Spinal cord (tissue), 10 donors: ENCODE data around the gene ZEB2. TPM values are rescaled to one million over a fixed set of nuclear protein-coding genes. Genes with fewer than 3 reads are reported as not detected.

ENCODE experiments used
- DNase-seq, 6 donors: peaks; one replicate each; pipeline versions ENCODE4 v3.0.0 to v3.0.0-alpha.2; 2013 to 2015; ENCODE audit warnings: low spot score in 6 of 6, low read depth in 4 of 6
- H3K27ac ChIP-seq: one replicate; pipeline ENCODE4 v1.5.1; 2013; ENCODE audit warnings: low read depth, low read length, control low read depth
- H3K27me3 ChIP-seq: one replicate; pipeline ENCODE4 v1.6.1; 2013; ENCODE audit warnings: low read length; ENCODE audit not compliant: control insufficient read depth, insufficient read depth
- H3K36me3 ChIP-seq: one replicate; pipeline ENCODE4 v1.6.1; 2013; ENCODE audit warnings: low read length; ENCODE audit not compliant: control insufficient read depth, insufficient read depth
- H3K4me1 ChIP-seq: one replicate; pipeline ENCODE4 v1.6.1; 2013; ENCODE audit warnings: low read length; ENCODE audit not compliant: control insufficient read depth, insufficient read depth
- H3K4me3 ChIP-seq: one replicate; pipeline ENCODE4 v1.5.1; 2013; ENCODE audit warnings: low read depth, low read length, control low read depth
- H3K9me3 ChIP-seq: one replicate; pipeline ENCODE4 v1.6.1; 2013; ENCODE audit warnings: low read length; ENCODE audit not compliant: control insufficient read depth, insufficient read depth
- WGBS: methylation state at CpG from one replicate; pipeline ENCODE4 v1.1.5; 2013; ENCODE audit warnings: missing lambda C conversion rate; ENCODE audit not compliant: insufficient coverage; 5-methylcytosine and 5-hydroxymethylcytosine counted together
- polyA plus RNA-seq, 2 donors: library from polyadenylated mRNA; unstranded; fragments of 120-200 nt; gene quantifications; one replicate each; pipeline ENCODE4 v1.2.1, GENCODE V29; 2013; ENCODE audit not compliant: insufficient read length in 2 of 2
- total RNA-seq, 2 donors: library from RNA; depleted of rRNA in 1 of 2; stranded (reverse); fragments of 120-200 nt in 1 of 2; fragments of >200 nt in 1 of 2; gene quantifications; one replicate each; pipeline versions ENCODE4 v1.2.3 to v1.2.4, GENCODE V29; 2013 to 2014
- donor health status: healthy.

ZEB2 gene
- total and polyA plus RNA-seq, 4 donors = 138 to 208 (median 164) TPM

DNA sequence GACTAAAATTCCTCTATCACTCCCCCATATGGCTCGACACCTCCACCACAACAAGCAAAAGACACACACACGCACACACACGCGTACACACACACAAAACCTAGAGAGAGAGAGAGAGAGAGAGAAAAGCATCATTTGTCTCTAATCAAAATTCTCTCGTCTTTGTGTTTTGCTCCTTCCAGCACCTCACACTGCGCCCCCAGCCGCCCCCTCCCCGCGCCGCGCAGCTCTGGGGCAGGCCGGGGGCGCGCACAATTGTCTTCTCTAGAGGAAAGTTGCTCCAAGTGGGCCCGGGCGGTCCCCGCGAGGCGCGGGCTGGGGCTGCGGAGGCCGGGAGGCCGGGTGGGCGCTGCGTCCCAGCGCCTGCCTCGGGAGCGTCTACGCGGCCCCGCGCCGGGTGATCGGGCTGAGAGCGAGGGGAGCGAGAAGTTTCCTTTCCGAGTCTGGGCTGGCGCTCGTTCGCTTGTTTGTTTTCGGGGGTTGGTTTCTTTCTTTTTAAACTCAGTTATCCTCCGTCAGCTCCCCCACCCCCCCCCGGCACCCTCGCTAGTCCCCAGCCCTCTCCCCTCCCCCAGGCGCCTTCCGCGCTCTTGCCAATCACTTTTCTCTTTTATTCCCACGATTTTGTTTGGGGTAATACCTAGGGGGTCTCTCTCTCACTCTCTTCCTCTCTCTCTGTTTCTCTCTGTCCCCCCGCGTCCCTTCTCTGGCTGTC, 4.1 kb downstream of the ZEB2 start:
- DNase-seq = peak in 2 of 6 donors; percentile 82 to 88
- H3K27ac ChIP-seq = peak overlapping the region; percentile 97
- no peaks in the 10 kb centered on the region for H3K9me3 ChIP-seq
- peaks cover 15% of the 10 kb centered on the region for H3K4me1 ChIP-seq
- H3K36me3 ChIP-seq = peaks cover 8% of the 10 kb centered on the region
- H3K4me3 ChIP-seq = peak overlapping the region; percentile 71
- WGBS = 0% methylated on average over 34 of the region's 50 CpGs
- H3K27me3 ChIP-seq = peaks cover 2% of the 10 kb centered on the region

GRCh38 chr2:144515099-144515695, 4.7 kb downstream of the ZEB2 start:
- WGBS = no CpG with 5 or more reads among the region's 4 CpGs
- peaks cover 8% of the 10 kb centered on the region for H3K36me3 ChIP-seq
- peak overlapping the region; percentile 71 for H3K4me3 ChIP-seq
- peaks cover 21% of the 10 kb centered on the region for H3K4me1 ChIP-seq
- H3K27ac ChIP-seq = peak overlapping the region; percentile 97
- H3K9me3 ChIP-seq = no peaks in the 10 kb centered on the region
- H3K27me3 ChIP-seq = peaks cover 2% of the 10 kb centered on the region
- DNase-seq = no peak

GRCh38 chr2:144514616-144515091, 5.3 kb downstream of the ZEB2 start:
- Histone ChIP-seq H3K9me3 (no peaks in the 10 kb centered on the region), H3K4me3 (peak overlapping the region; percentile 71), H3K27ac (peak overlapping the region; percentile 97), H3K36me3 (peaks cover 8% of the 10 kb centered on the region), H3K27me3 (peaks cover 2% of the 10 kb centered on the region), H3K4me1 (peaks cover 23% of the 10 kb centered on the region)
- WGBS = 37% methylated on average over 4 of the region's 6 CpGs
- DNase-seq = peak in 2 of 6 donors; percentile 68 to 70

- DNase-seq = peak in 2 of 6 donors; percentile 71 to 81
- H3K27me3 ChIP-seq = peaks cover 2% of the 10 kb centered on the region
- no peaks in the 10 kb centered on the region for H3K9me3 ChIP-seq
- peak overlapping the region; percentile 71 for H3K4me3 ChIP-seq
- H3K4me1 ChIP-seq = peaks cover 27% of the 10 kb centered on the region
- H3K36me3 ChIP-seq = peaks cover 8% of the 10 kb centered on the region
- H3K27ac ChIP-seq = peak overlapping the region; percentile 97
- 10% methylated on average over 10 of the region's 18 CpGs for WGBS
Measured at GRCh38 chr2:144513388-144514101, 6.4 kb downstream of the ZEB2 start.

GRCh38 chr2:144512891-144513351, 7.0 kb downstream of the ZEB2 start:
- WGBS = 29% methylated on average over 1 of the region's 5 CpGs
- Histone ChIP-seq H3K9me3 (no peaks in the 10 kb centered on the region), H3K27ac (peak overlapping the region; percentile 97), H3K27me3 (peaks cover 2% of the 10 kb centered on the region), H3K4me3 (peak overlapping the region; percentile 71), H3K36me3 (peaks cover 8% of the 10 kb centered on the region), H3K4me1 (peaks cover 33% of the 10 kb centered on the region)
- peak in 1 of 6 donors; percentile 57 for DNase-seq

DNA sequence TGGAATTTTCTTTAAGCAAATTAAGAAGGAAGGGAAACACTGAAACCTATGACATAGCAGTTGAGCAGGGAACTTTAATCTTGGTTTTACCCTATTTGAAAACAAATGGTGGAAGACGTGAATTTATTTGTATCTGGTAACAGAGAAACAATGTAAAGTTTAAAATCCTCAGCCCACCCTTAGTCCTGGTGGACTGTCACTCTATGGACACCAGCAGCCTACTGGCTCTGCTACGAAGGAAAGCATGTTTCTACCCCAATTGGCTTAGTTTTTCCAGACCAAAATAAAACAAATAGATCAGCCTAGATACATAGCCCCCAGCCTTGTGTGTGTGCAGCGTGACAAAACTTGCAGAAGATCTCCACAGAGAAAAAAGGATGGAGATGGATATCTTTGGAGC, 7.4 kb downstream of the ZEB2 start:
- Histone ChIP-seq H3K27me3 (peaks cover 2% of the 10 kb centered on the region), H3K4me1 (peaks cover 34% of the 10 kb centered on the region)

DNA sequence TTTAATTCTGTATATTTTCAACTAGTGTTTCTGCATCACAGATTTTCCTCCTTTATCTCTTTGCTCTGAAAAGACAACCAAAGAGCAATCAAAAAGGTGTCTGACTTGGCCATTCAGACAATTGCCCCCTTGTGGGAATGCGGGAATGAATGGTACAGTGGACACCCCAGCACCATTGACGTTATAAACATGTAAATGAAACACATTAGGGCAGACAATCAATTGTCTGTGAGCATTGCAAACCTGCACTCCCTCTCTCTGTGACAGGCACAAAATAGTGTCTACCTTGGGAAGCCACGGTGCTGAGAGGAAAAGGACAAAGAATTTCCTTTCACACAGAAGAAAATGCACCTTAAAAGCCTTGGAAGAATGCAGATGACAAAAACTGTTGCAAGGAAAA, 8.0 kb downstream of the ZEB2 start:
- Histone ChIP-seq H3K36me3 (peaks cover 8% of the 10 kb centered on the region), H3K4me3 (peak overlapping the region; percentile 71), H3K27me3 (peaks cover 2% of the 10 kb centered on the region), H3K9me3 (no peaks in the 10 kb centered on the region), H3K27ac (peak overlapping the region; percentile 97), H3K4me1 (peaks cover 34% of the 10 kb centered on the region)
- peak in 2 of 6 donors; percentile 74 to 77 for DNase-seq
- 0% methylated on average over 1 of the region's 3 CpGs for WGBS

More for the DNA sequence above, 7.4 kb downstream of the ZEB2 start:
- Histone ChIP-seq H3K4me3 (peak overlapping the region; percentile 71), H3K36me3 (peaks cover 8% of the 10 kb centered on the region), H3K27ac (peak overlapping the region; percentile 97), H3K9me3 (no peaks in the 10 kb centered on the region)
- 17% methylated on average over 1 of the region's 3 CpGs for WGBS
- DNase-seq = peak in 1 of 6 donors; percentile 52

- H3K27me3 ChIP-seq = peaks cover 2% of the 10 kb centered on the region
- peaks cover 34% of the 10 kb centered on the region for H3K4me1 ChIP-seq
- peak overlapping the region; percentile 71 for H3K4me3 ChIP-seq
- peak overlapping the region; percentile 97 for H3K27ac ChIP-seq
- no CpG with 5 or more reads among the region's 3 CpGs for whole genome bisulfite sequencing
- H3K36me3 ChIP-seq = peaks cover 8% of the 10 kb centered on the region
- no peaks in the 10 kb centered on the region for H3K9me3 ChIP-seq
- DNase-seq = peak in 2 of 6 donors; percentile 21 to 51
Measured at GRCh38 chr2:144511226-144511810, 8.6 kb downstream of the ZEB2 start.
